GM19455 (cell line): ENCODE results near the gene ATG12.
A peak's percentile ranks its signal among the peaks of the same experiment; 100 is the strongest.
"Not testable (repeated sequence)": the region's sequence is repeated elsewhere in the genome, so short reads cannot be mapped to it uniquely, and the experiment has no call there.

Source experiments
- ATAC-seq: cut with Tn5 transposase; IDR thresholded peaks from one replicate; pipeline ENCODE4 v1.9.1; 2021; ENCODE audit not compliant: unreplicated experiment

The ATG12 gene

DNA sequence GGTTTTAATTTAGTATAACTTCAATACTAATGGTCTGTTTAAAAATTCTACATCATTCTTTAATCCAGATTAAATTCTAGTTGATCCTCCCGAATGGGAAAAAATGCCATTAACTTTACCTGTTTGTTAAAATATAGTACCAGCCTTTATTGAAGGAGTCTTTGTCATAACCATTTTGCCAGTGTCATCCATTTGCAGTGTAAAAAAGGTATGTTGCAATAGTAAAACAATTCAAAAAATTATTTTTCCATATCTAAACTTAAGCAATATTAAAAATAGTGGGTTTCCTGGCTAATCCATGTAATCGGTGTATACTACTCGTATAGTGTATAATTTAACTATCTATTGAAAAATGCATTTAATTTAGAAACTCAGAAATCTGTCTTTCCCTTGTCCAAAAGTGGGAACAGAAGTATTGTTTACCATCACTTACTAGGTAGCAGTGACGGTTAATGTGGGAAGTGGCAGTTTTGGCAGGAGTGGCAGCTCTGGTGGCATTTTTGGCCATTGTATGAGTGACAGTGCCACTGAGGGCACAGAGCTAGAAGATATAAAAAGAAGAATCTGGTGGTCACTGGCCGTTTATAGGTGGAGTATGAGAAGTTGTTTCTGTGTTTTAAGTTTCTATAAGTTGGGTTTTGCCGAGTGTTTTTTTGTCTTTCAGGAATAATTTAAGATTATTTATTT, 2.2 kb upstream of the ATG12 start:
- no peak for ATAC-seq

DNA sequence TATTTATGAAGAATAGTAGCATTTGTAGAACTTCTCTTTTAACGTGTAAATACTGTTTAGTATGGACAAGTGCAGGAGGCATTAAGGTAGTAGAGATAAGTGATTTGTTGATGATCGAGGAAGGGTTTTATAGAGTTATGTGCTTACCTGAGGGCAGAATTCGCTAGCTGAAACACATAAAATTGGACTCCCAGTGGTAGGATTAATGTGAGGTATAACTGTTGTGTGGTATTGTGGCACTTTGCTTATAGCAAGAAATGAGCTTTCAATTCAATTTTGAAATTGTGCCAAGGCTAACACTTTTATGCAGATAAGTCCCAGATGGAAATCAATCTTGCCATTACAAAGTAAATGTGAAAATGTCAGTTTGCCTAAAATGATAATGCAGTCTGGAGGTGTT, 1.6 kb upstream of the ATG12 start:
- ATAC-seq: no peak

DNA sequence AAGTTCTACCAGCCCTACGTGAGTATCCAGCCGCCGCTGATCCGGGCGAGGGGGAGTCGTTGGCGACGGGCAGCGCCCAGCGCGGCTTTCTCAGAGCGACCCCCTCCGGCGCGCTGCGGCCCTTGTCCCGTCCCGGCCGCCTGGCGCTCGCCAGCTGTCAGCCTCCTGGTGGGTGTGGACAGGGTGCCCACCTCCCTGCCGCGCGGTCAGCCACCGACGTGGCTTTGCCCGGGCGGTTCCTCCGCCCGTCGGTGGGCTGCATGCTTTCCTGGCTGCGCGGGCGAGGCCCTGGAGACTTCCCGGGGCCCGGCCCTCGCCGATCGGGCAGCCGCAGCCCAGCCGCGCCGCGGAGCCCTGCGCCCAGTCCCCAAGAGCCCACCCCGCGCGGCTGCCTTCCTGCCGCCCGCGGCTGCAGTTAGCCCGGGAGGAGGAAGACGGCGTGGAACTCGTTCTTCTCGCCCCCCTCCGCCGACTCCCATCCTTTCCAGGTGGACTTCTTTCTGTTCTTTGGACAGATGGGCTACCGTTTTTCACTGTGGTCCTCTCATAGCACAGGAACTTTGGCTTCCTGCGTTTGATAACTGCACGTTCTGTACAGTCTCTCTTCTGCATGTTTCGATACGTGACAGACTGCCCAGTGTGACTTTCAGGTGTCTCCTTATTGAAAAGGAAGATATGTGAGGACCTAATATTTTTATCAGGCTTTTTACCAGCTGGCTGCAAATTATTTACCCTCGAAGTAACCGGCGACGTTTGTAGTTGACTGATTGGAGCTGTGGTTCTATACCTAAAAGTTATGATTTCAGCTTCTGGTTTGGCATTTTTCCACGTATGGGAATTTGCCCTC, 947 bp upstream of the ATG12 start:
- ATAC-seq: peak; percentile 38

DNA sequence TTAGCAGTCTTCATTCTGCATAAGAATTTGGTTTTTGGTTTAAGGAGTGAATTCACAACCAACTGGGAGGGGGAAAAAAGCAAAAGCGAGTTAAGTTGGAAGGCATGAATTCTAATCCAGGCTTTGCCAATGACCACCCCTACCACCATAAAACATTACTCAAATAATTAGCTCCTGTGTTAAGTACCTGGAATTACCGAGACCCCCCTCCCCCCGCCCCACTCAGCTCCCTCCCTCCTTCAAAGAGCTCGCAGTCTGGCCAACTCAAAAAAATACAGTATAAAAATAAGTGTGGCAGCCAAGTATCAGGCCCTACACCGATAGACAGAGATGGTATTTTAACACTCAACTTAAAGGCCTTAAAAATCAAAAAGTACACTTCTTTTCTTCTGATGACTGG, 492 bp downstream of the ATG12 start:
- ATAC-seq: no peak

DNA sequence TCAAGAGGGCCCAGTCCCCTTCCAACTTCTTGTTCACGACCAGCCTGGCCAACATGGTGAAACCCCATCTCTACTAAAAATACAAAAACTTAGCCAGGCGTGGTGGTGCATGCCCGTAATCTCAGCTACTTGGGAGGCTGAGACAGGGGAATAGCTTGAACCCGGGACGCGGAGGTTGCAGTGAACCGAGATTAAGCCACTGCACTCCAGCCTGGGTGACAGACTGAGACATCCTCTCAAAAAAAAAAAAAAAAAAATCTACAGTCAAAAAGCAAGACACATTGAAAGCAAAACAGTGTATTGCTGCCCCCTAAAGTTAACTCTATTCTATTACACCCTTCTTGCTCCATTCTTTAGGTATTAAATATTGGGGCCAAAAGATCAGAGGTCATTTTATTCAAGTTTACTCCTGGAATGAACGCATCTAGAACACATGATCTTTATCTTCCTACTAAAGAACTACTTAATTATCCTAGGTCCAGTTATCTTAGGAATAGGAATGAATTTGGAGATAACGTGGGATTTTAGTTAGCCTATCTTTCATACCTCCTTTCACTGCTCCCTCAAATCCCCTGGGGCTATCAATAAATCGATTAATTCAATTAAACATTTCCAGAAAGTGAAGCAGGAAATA, 2.4 kb downstream of the ATG12 start:
- no peak for ATAC-seq

DNA sequence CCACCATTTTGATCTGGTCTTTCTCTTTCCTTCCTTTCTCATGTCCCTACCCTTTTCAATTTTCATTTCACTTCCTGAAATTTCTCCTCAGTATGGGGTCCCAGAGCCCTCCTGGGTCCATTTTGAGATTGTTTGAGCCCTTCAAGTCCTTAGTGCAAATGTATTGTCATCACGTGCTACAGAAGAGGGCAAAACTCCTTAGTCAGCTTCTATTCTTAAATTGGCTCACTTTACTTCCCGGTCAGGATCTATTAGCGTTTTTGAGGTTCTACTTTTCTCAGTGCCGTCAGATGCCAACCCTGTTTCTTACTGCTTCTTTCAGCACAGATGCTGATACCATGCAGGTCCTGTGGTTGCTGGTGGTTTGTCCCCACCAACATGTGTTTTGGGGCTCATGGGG, 5.9 kb downstream of the ATG12 start:
- ATAC-seq: no peak

DNA sequence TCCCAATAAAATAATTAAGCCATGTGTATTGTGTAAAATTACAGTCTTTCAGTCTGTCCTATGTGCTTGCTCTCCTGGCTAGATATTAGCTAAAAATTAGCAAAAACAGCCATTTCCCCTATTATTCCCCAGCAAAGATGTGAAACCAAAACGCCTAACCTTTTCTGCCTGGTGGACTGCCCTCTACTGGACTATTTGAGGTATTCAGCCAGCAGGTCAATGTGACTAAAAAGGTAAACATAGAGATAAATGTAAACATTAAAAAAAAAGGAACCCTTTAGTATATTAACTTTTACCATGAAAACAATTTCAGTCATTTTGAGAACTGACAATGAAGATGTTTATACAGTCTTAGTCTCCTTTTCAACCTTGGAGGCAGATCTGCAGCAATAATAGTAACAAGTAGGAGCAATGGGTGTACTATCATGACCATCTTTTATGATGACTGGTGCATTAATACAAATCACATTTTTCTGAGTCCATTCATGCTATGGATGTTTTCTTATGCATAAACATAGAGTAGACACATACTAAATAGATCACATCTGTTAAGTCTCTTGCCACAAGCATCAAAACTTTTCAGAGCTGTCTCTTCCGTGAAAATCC, 10.1 kb downstream of the ATG12 start:
- peak; percentile 66 for ATAC-seq

DNA sequence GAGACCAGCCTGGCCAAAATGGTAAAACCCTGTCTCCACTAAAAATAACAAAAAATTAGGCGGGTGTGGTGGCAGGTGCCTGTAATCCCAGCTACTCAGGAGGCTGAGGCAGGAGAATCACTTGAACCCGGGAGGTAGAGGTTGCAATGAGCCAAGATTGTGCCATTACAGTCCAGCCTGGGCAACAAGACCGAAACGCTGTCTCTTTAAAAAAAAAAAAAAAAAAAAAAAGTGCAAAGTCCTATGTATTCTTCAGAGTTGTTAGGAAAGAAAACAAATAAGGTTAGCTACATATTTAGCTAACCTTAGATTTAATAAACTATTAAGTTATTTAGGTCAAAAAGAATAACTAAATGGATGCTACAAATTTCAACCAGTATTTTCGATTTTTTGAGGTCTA, 11.5 kb downstream of the ATG12 start:
- ATAC-seq: no peak

DNA sequence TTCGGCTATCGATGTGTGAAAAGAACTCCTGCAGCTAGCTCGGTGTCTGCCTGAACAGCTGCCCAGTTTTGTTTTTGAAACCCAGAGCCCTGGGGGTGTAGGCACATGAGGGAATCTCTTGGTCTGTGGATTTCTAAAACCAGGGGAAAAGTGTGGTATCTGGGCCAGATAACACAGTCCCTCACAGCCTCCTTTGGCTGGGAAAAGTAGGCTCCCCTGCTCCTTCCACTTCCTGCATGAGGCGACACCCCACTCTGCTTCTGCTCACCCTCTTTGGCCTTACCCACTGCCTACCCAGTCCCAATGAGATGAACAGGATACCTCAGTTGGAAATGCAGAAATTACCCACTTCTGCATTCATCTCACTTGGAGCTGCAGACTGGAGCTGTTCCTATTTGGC, 15.4 kb downstream of the ATG12 start:
- ATAC-seq: no peak

DNA sequence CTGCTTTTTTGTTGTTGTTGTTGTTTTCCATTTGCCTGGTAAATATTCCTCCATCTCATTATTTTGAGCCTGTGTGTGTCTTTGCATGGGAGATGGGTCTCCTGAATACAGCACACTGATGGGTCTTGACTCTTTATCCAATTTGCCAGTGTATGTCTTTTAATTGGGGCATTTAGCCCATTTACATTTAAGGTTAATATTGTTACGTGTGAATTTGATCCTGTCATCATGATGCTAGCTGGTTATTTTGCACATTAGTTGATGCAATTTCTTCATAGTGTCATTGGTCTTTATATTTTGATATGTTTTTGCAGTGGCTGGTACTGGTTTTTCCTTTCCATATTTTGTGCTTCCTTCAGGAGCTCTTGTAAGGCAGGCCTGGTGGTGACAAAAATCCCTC, 16.4 kb downstream of the ATG12 start:
- ATAC-seq: not testable (repeated sequence)

DNA sequence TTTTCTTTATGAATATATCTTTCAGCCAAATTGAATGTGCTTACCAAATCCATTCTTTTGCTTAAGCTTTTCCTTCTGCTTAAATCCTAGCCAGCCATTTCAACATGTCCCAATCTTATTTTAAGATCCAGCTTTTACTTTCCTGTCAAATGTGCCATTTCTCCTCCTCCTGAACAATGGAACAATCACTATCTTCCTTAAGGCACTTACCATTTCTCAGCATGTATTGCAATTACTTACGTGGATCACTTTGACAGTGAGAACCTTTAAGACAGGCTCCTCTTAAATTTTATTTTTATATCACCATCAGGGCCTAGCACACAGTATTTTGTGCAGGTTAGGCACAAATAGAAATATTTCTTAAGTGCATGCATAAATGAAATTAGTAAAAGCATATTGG, 20.5 kb downstream of the ATG12 start:
- no peak for ATAC-seq

DNA sequence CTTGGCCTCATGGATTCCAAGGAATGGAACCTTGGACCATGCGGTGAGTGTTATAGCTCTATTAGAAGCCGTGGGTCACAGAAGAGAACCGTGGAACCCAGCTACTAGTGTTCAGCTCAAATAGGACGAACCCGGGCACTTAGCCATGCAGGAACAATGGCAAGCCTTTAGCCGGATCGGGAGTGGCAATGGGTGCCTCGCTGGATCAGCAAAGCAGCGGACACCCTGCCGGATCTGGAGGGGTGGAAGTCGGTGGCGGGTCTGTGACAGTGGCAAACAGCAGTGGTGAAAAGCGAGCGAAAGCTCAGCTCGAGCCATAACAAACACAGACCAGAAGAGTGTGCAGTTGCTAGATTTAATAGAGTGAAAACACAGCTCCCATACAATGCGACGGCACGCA, 22.5 kb downstream of the ATG12 start:
- ATAC-seq: no peak

DNA sequence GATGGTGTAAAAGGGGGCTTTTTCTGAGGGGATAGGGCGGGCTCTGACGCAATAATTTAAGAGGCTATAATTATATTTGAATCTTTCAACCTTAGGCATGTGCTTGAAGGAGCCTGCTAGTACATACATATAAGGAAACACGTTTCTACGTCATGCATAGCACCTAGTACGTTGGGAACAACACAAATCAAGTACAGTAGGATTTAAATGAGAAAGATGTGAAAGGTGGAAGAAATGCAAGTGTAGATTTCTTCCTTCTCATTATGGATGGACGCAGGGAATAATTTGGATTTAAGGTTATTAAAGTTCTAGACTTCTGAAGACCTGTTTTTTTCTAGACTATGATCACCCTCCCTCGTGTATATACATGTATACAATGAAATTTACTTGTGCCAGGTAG, 24.0 kb downstream of the ATG12 start:
- ATAC-seq: no peak

DNA sequence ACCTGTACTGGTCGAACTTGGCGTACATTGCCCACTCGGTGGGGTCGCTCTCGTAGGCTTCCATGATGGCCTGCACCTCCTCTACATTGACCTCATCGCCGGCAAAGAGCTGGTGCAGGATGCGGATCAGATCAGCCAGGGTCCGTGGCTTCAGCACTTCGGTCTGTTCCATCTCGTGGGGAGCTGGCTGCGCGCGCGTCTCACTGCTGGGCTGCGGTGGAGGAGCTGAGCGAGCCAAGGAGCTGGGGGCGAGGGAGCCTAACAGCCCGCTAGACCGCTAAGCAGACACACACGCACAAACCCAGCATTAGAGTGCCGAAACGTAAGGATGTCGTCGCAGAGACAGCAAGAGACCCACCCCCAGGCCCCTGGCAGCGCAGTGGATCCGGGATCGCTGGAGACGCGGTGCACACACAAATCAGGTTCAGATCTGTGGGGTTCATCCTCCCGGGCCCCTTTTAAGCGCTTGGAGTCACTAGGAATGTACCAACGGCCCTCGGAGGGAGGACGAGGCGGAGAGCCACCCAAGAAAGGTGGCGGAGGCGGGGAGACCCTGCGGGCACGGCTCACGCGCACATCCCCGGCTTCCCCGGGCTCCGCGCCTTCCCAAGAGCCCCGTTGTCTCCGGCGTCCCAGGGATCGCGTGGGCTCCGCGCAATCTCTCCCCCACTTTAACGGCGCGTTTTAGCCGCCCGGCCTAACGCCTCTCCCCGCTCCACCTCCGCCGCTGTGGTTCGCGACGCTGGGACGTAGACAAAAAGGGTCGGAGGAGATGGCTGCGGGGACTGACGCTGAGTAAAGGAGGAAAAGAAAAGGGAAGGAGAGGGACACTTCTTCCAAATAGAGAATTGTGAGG, 24.9 kb downstream of the ATG12 start, which contains the start of gene CDO1:
Gene CDO1 (minus strand): TSS at position 434 of the 856 bp plus-strand sequence. CDS start 262 bp downstream, at position 172.
- ATAC-seq: no peak

DNA sequence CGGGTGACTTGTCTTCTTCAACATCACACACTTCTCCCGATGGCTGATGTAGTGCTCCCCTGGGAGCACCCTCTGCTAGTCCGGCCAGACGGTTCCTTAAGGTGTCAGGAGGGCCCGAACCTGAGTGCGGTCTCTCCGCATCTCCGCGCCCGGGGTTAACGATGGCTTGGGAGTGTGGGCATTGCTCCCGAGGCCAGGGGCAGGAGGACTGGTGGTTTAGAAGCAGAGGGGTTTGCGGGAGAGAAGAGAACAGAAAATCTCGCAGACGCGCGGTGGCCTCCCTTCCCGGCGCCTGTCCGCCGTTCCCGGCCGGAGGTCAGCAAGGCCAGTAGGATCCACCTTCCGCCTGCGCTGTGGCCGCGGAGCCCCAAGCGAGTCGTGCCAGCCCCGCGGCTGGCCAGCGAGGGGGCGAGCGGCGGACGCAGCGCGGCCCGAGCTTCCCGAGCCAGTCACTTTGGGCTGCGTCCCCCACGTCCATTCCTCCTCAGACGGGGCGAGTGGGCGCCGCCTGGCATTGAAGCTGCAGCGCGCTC, 25.6 kb downstream of the ATG12 start:
- ATAC-seq: no peak

DNA sequence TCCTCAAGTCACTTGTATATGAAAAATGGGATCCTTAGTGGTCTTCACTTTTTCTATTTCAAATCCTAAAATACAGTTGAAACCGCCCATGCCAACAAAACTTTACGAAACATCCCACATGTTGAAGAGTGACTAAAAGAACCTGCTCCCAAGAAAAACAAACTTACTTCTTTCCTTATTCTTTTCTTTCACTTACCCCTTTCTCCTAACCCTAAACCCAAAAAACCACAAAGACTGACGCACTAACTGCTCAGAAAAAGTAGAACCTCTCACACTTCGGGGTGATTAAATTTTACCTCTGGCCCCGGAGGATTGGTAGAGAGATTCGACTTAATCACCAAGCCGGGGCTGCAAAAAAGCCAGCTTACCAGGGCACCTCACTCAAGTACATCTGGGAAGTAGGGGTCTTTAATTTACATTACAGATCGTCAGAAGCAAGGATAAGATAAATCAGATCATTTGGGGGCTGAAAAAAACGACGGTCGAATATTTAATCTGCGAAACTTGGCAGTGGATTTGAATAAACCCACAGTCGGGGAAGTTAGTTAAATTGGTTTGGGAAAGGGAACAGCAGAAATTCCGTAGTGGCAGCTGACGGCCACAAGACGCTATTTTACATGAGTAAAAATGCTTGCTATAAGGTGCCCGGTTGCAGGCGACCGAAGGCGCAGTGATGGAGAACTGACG, 26.2 kb downstream of the ATG12 start:
- no peak for ATAC-seq

DNA sequence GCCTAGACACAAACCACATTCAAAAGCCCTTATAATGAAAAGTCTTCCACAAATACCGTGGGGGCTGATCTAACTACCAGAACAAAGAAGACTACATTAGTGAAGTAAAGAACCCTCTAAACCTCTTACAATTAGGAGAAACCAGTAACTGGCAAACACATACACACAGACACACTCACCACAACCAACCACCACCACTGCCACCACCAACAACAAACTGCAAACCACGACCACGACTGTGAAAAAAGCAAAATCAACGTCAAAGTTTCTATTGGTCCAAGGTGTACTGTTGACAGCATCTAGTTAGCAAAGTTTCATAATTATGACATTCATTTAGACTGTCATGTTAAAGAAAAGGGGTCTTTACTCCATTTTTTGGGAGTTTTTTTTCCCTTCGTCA, 27.6 kb downstream of the ATG12 start:
- no peak for ATAC-seq

DNA sequence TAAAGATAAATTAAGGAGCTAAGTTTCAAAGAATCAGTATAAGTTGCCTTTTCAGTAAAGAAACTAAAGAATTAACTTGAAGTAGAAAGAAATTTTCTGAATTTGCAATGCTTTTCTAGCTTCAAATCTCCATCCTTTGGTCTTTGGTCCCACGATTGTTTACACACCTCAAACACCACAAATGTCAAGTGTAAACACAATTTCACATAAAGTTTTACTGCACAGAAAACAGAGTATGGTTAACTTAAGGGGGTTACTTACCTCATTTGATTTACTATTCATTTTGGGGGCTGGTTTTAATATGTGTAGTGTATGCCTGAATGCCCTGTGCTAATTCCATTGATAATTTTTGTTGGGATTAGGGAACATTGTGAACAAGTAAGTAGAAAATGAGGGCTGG, 29.0 kb downstream of the ATG12 start:
- ATAC-seq: no peak

DNA sequence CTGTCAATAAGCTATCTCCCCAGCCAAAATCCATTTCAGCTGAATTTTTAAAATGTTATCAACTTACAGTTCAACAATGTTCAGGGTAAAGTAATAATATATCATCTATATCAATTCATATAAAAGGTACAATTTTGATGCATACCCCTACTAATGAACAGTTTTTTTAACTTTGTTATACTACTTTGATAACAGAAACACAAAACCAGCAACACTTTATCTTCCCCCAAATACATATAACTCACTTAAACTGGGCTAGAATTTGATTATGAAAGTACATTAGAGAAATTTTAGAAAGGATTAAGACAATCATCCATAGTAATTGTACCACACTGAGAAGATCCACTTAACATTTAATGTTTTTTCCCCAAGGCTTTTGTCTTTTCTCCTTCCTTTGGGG, 30.0 kb downstream of the ATG12 start:
- ATAC-seq: no peak

DNA sequence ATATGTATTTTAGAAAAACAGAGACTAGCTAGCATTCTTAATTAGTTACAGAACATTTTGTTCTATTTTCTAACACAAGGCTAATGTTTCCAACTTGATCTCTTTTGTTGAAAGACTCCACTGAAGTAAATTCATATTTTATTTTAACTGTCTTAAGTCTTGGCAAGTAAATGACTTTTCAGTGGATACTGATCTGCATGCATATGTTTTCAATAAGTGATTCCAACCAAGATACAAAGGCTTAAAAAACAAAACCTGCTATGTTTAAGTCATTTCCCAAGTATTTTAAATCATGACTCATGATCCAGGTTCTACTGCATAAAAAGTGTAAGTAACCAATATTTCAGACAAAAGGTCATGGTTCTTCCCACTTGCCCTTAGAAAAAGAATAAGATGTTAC, 30.6 kb downstream of the ATG12 start:
- ATAC-seq: no peak
